HepG2 (cell line): ENCODE data around the gene TRPC1. TPM values are rescaled to one million over a fixed set of nuclear protein-coding genes. Genes with fewer than 3 reads are reported as not detected.

Experiments
- ATAC-seq: fragments of 200-7000 bp; cut with Tn5 transposase; 3 replicates; pipeline ENCODE4 v1.9.1; 2020; ENCODE audit warnings: mild to moderate bottlenecking, moderate library complexity
- BruUV-seq: library from RNA; stranded (reverse); fragments of 400-500 nt; replicated peaks from 2 replicates; lab custom pipeline; 2021; lab: Mats Ljungman, UMichigan
- CTCF ChIA-PET: fragments of 300-600 bp; formaldehyde crosslinking; extraction: SDS; loops from one replicate; lab custom pipeline; 2021; ENCODE audit warnings: low total read pairs, inconsistent platforms, low intra/inter-chr PET ratio; lab: Yijun Ruan, JAX
- POLR2A ChIA-PET: fragments of 350-600 bp; sonication (Branson Sonifier 250); formaldehyde crosslinking; loops from one replicate; lab custom pipeline; 2020; ENCODE audit warnings: antibody characterized with exemption, inconsistent platforms; lab: Yijun Ruan, JAX
- DNase-seq: peaks from one replicate; pipeline ENCODE4 v3.0.0-alpha.2; 2015; ENCODE audit warnings: low spot score
- FAIRE-seq: peaks from 3 replicates; lab custom pipeline; 2011; peaks lifted over from hg19 to GRCh38; lab: Jason Lieb, UNC
- H2AFZ ChIP-seq: one replicate; pipeline ENCODE4 v1.6.1; 2011; ENCODE audit warnings: low read length, inconsistent platforms
- H3K27ac ChIP-seq: fragments of 300-600 bp; 3 replicates; pipeline ENCODE4 v1.8.0; 2011; ENCODE audit warnings: mixed run types, mild to moderate bottlenecking, mixed read lengths, low read length, inconsistent platforms; ENCODE audit not compliant: insufficient read depth; ENCODE audit errors: extremely low read length
- H3K27me3 ChIP-seq, 2 experiments: fragments of 200-600 bp in 1 of 2; 2 replicates in 1 of 2; 3 replicates in 1 of 2; pipeline versions ENCODE4 v1.6.0 to v1.8.0; 2011; ENCODE audit warnings: low read length in 2 of 2, mild to moderate bottlenecking in 2 of 2, moderate library complexity in 2 of 2, inconsistent platforms in 1 of 2; ENCODE audit not compliant: insufficient read depth in 2 of 2, control insufficient read depth in 1 of 2
- H3K36me3 ChIP-seq, 2 experiments: fragments of 200-600 bp in 1 of 2; replicated peaks in 1 of 2; 2 replicates in 1 of 2; 3 replicates in 1 of 2; pipeline versions ENCODE4 v1.5.1 to v1.8.0; 2011; ENCODE audit warnings: low read length in 2 of 2, inconsistent platforms in 1 of 2; ENCODE audit not compliant: insufficient read depth in 2 of 2, control insufficient read depth in 1 of 2
- H3K4me1 ChIP-seq: 2 replicates; pipeline ENCODE4 v1.5.1; 2012; ENCODE audit warnings: low read length, inconsistent platforms; ENCODE audit not compliant: insufficient read depth
- H3K4me2 ChIP-seq: 2 replicates; pipeline ENCODE4 v1.6.0; 2011; ENCODE audit warnings: low read depth, low read length, inconsistent platforms
- H3K4me3 ChIP-seq, 3 experiments: fragments of 200-600 bp in 1 of 3; sonication (generic), shearing (Covaris generic) in 1 of 3; replicated peaks in 1 of 3; 2 replicates each; pipeline ENCODE4 v1.5.1; 2011 to 2016; ENCODE audit warnings: low read length in 3 of 3, inconsistent platforms in 2 of 3, low read depth in 2 of 3, mild to moderate bottlenecking in 2 of 3, control low read depth in 1 of 3, mixed read lengths in 1 of 3; ENCODE audit not compliant: insufficient read depth in 1 of 3
- H3K79me2 ChIP-seq: one replicate; pipeline ENCODE4 v1.6.1; 2011; ENCODE audit warnings: low read length, inconsistent platforms; ENCODE audit not compliant: insufficient read depth
- H3K9ac ChIP-seq: 2 replicates; pipeline ENCODE4 v1.6.0; 2011; ENCODE audit warnings: mild to moderate bottlenecking, low read depth, low read length, inconsistent platforms; ENCODE audit not compliant: insufficient read depth
- H3K9me3 ChIP-seq: 2 replicates; pipeline ENCODE4 v1.5.1; 2012; ENCODE audit warnings: mild to moderate bottlenecking, low read length
- H4K20me1 ChIP-seq: 2 replicates; pipeline ENCODE4 v1.6.0; 2011; ENCODE audit warnings: inconsistent platforms, mild to moderate bottlenecking, low read length, moderate library complexity; ENCODE audit not compliant: insufficient read depth
- CHD4 ChIP-seq: fragments of 200-600 bp; sonication (generic); IDR thresholded peaks from 2 replicates; pipeline ENCODE4 v1.7.0; 2017; ENCODE audit warnings: mild to moderate bottlenecking, low read length, borderline replicate concordance
- DNMT1 ChIP-seq: sonication (generic); formaldehyde crosslinking; IDR thresholded peaks from 2 replicates; pipeline ENCODE4 v1.5.1; 2020; ENCODE audit warnings: mild to moderate bottlenecking, missing genetic modification reagents
- EED ChIP-seq: sonication (generic); formaldehyde crosslinking; IDR thresholded peaks from 2 replicates; pipeline ENCODE4 v1.5.0; 2020; ENCODE audit warnings: mild to moderate bottlenecking, missing genetic modification reagents
- ELF1 ChIP-seq: sonication (generic); formaldehyde crosslinking; IDR thresholded peaks from 2 replicates; pipeline ENCODE4 v1.4.0; 2020; ENCODE audit warnings: missing genetic modification reagents
- ERF ChIP-seq: IDR thresholded peaks from 2 replicates; pipeline ENCODE4 v1.6.1; 2018; ENCODE audit warnings: missing biosample characterization, missing genetic modification reagents
- FOXC1 ChIP-seq: sonication (generic); formaldehyde crosslinking; IDR thresholded peaks from 2 replicates; pipeline ENCODE4 v1.8.0; 2022; ENCODE audit warnings: mild to moderate bottlenecking, missing genetic modification reagents, borderline replicate concordance
- FOXM1 ChIP-seq: sonication (generic); formaldehyde crosslinking; IDR thresholded peaks from 2 replicates; pipeline ENCODE4 v1.5.0; 2020; ENCODE audit warnings: missing genetic modification reagents
- ISL2 ChIP-seq: sonication (generic); formaldehyde crosslinking; IDR thresholded peaks from 2 replicates; pipeline ENCODE4 v1.5.0; 2020; ENCODE audit warnings: missing genetic modification reagents
- KAT2B ChIP-seq: fragments of 150-350 bp; IDR thresholded peaks from 2 replicates; pipeline ENCODE4 v1.6.1; 2014; ENCODE audit warnings: low read depth, low read length, borderline replicate concordance
- KDM2A ChIP-seq: sonication (generic); formaldehyde crosslinking; IDR thresholded peaks from 2 replicates; pipeline ENCODE4 v1.4.0; 2020; ENCODE audit warnings: low read depth, missing genetic modification reagents, borderline replicate concordance
- MLLT10 ChIP-seq: sonication (generic); formaldehyde crosslinking; IDR thresholded peaks from 2 replicates; pipeline ENCODE4 v1.4.0; 2020; ENCODE audit warnings: missing genetic modification reagents
- PHF8 ChIP-seq: sonication (generic); formaldehyde crosslinking; IDR thresholded peaks from 2 replicates; pipeline ENCODE4 v1.5.0; 2020; ENCODE audit warnings: missing genetic modification reagents
- POGZ ChIP-seq: sonication (generic); formaldehyde crosslinking; IDR thresholded peaks from 2 replicates; pipeline ENCODE4 v1.4.0; 2020; ENCODE audit warnings: mild to moderate bottlenecking, missing genetic modification reagents
- RARA ChIP-seq: IDR thresholded peaks from 2 replicates; pipeline ENCODE4 v1.6.1; 2016; ENCODE audit warnings: missing genetic modification reagents, missing compliant biosample characterization
- SP1 ChIP-seq, 2 experiments: fragments of 450-650 bp in 1 of 2; sonication (generic) in 1 of 2; formaldehyde crosslinking in 1 of 2; IDR thresholded peaks; 2 replicates each; pipeline versions ENCODE4 v1.4.0 to v1.6.1; 2016 to 2020; ENCODE audit warnings: missing genetic modification reagents in 1 of 2
- SP5 ChIP-seq: IDR thresholded peaks from 2 replicates; pipeline ENCODE4 v1.6.1; 2016; ENCODE audit warnings: low read depth, borderline replicate concordance
- SUZ12 ChIP-seq: fragments of 150-350 bp; IDR thresholded peaks from 2 replicates; pipeline ENCODE4 v1.6.1; 2014; ENCODE audit warnings: low read depth, low read length
- ZFX ChIP-seq: sonication (generic); formaldehyde crosslinking; IDR thresholded peaks from 2 replicates; pipeline ENCODE4 v1.4.0; 2020; ENCODE audit warnings: mild to moderate bottlenecking, low read depth, missing genetic modification reagents, moderate library complexity
- ZNF441 ChIP-seq: sonication (generic); formaldehyde crosslinking; IDR thresholded peaks from 2 replicates; pipeline ENCODE4 v1.7.0; 2021; ENCODE audit warnings: missing genetic modification reagents, borderline replicate concordance
- ZNF510 ChIP-seq: sonication (generic); formaldehyde crosslinking; IDR thresholded peaks from 2 replicates; pipeline ENCODE4 v1.4.0; 2020; ENCODE audit warnings: low read depth, mild to moderate bottlenecking, missing genetic modification reagents
- WGBS: methylation state at CpG from one replicate; pipeline ENCODE4 v1.1.6; 2017; ENCODE audit warnings: low lambda C conversion rate; 5-methylcytosine and 5-hydroxymethylcytosine counted together
- in situ Hi-C: cut with HindIII; loops from 2 replicates; pipeline ENCODE4 v1.10.0; 2017; ENCODE audit warnings: low pct_unique_long_range_greater_than_20kb; ENCODE audit not compliant: extremely low pct_ligation_motif_present
- intact Hi-C: fragments of 100-400 bp; cut with micrococcal nuclease; formaldehyde crosslinking; loops from one replicate; pipeline ENCODE4 v1.10.0; 2022; ENCODE audit not compliant: unreplicated experiment
- polyA plus RNA-seq, 8 experiments: library from polyadenylated mRNA; depleted of rRNA in 3 of 8; stranded (reverse) in 7 of 8; unstranded in 1 of 8; fragments of >200 nt; fragmentation: Illumina TruSeq in 4 of 8; extraction: Trizol in 4 of 8; gene quantifications; 2 replicates each; pipeline versions ENCODE4 v1.2.1 to v1.2.3, GENCODE V29; 2011 to 2016; ENCODE audit warnings: low read depth in 4 of 8, missing spikeins in 1 of 8, mixed read lengths in 1 of 8; ENCODE audit not compliant: insufficient read depth in 1 of 8
- total RNA-seq, 5 experiments: library from RNA; depleted of rRNA; stranded (reverse); fragments of >200 nt; fragmentation: Illumina TruSeq; extraction: Trizol; gene quantifications; 2 replicates each; pipeline ENCODE4 v1.2.3, GENCODE V29; 2016; ENCODE audit warnings: low read depth in 1 of 5
- TF ChIP-seq, protein P1 (sequence below): sonication (generic); formaldehyde crosslinking; IDR thresholded peaks from 2 replicates; pipeline ENCODE4 v1.8.0; 2022; ENCODE audit warnings: mild to moderate bottlenecking, missing genetic modification reagents, moderate library complexity
- TF ChIP-seq, protein P2 (sequence below): sonication (generic); formaldehyde crosslinking; IDR thresholded peaks from 2 replicates; pipeline ENCODE4 v1.4.0; 2020; ENCODE audit warnings: missing genetic modification reagents, mild to moderate bottlenecking, borderline replicate concordance

TRPC1 gene
- total and polyA plus RNA-seq, 2 of the 13 experiments (the other 11 are each of a cell fraction or from before 2014, with no cell fraction given): 10.8 to 13.1 TPM

- TF ChIP-seq CHD4 (no peak), DNMT1 (no peak), ZNF510 (CRISPR knock-in tag) (no peak), SP5 (no peak), SP1 (IDR thresholded peaks at IDR 0.05) (no peak), SP1 (CRISPR knock-in tag; IDR thresholded peaks at IDR 0.05) (no peak)
- TF ChIP-seq, protein P1, sequence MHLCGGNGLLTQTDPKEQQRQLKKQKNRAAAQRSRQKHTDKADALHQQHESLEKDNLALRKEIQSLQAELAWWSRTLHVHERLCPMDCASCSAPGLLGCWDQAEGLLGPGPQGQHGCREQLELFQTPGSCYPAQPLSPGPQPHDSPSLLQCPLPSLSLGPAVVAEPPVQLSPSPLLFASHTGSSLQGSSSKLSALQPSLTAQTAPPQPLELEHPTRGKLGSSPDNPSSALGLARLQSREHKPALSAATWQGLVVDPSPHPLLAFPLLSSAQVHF (CRISPR knock-in tag): no peak
Measured at GRCh38 chr3:142819179-142819578, 95.3 kb downstream of the TRPC1 start (continued).

GRCh38 chr3:142828703-142829305, 105.0 kb downstream of the TRPC1 start:
- peak; percentile 83 for FAIRE-seq
- in situ Hi-C loops: loop anchor here (5.0 kb wide), 1 partner anchor 163 kb away; no protein-coding TSS in a partner anchor
- peak; percentile 61 for TF ChIP-seq KDM2A (CRISPR knock-in tag)
- TF ChIP-seq EED (CRISPR knock-in tag): no peak
- no peak for TF ChIP-seq MLLT10 (CRISPR knock-in tag)
- TF ChIP-seq PHF8: 0 out of 2 replicates have a peak, but pooled peaks have one; percentile 21
- no peak for TF ChIP-seq SUZ12
- no peak for TF ChIP-seq ZNF441 (CRISPR knock-in tag)
- TF ChIP-seq, protein P2, sequence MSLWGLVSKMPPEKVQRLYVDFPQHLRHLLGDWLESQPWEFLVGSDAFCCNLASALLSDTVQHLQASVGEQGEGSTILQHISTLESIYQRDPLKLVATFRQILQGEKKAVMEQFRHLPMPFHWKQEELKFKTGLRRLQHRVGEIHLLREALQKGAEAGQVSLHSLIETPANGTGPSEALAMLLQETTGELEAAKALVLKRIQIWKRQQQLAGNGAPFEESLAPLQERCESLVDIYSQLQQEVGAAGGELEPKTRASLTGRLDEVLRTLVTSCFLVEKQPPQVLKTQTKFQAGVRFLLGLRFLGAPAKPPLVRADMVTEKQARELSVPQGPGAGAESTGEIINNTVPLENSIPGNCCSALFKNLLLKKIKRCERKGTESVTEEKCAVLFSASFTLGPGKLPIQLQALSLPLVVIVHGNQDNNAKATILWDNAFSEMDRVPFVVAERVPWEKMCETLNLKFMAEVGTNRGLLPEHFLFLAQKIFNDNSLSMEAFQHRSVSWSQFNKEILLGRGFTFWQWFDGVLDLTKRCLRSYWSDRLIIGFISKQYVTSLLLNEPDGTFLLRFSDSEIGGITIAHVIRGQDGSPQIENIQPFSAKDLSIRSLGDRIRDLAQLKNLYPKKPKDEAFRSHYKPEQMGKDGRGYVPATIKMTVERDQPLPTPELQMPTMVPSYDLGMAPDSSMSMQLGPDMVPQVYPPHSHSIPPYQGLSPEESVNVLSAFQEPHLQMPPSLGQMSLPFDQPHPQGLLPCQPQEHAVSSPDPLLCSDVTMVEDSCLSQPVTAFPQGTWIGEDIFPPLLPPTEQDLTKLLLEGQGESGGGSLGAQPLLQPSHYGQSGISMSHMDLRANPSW (CRISPR knock-in tag): no peak
- TF ChIP-seq POGZ: peak; percentile 25; the same call in 1 of the 2 replicates
- no peak for TF ChIP-seq ERF (CRISPR knock-in tag)
- 0 out of 2 replicates have a peak, but pooled peaks have one; percentile 18 for TF ChIP-seq ZFX (CRISPR knock-in tag)
- no peak for TF ChIP-seq ISL2 (CRISPR knock-in tag)
- no peak for TF ChIP-seq KAT2B
- no peak for TF ChIP-seq ELF1 (CRISPR knock-in tag)
- no peak for TF ChIP-seq FOXM1
- no peak for TF ChIP-seq RARA (CRISPR knock-in tag)
- no peak for TF ChIP-seq FOXC1 (CRISPR knock-in tag)

More at GRCh38 chr3:142828703-142829305, 105.0 kb downstream of the TRPC1 start:
- no peaks in the 10 kb centered on the region for H3K4me1 ChIP-seq
- ATAC-seq (peak; percentile 99), DNase-seq (peak; percentile 65)
- H3K27me3 ChIP-seq: peaks cover 0 to 34% of the 10 kb centered on the region in 2 experiments; a peak in 1 of 5 replicates
- H3K4me2 ChIP-seq: peak overlapping the region; percentile 34; the same call in 1 of the 2 replicates
- H3K27ac ChIP-seq: no peak overlapping the region
- H4K20me1 ChIP-seq: no peaks in the 10 kb centered on the region
- H3K9ac ChIP-seq: no peak overlapping the region
- WGBS: 8% methylated on average over 9 of the region's 9 CpGs
- H3K9me3 ChIP-seq: no peaks in the 10 kb centered on the region
- H3K4me3 ChIP-seq: no peak overlapping the region
- intact Hi-C loops: loop anchor here (1.0 to 10.0 kb wide), 4 partner anchors 78 to 244 kb away; no protein-coding TSS in a partner anchor
- no TSS peak for BruUV-seq
- POLR2A ChIA-PET: interaction anchor here (0.6 kb wide), 1 partner anchor 172 kb away, joined by 4 read pairs; the partner anchor contains the start of gene U2SURP
- H2AFZ ChIP-seq: no peak overlapping the region
- CTCF ChIA-PET: interaction anchor here (0.8 to 2.1 kb wide), 7 partner anchors 101 to 242 kb away, joined by 3 to 36 read pairs (median 5); no protein-coding TSS in a partner anchor
- H3K36me3 ChIP-seq: no peaks in the 10 kb centered on the region
- H3K79me2 ChIP-seq: no peaks in the 10 kb centered on the region
